RWPE2 (cell line): Measurements from ENCODE around the gene CEP85L.

ENCODE experiments used
- ATAC-seq: fragments of 200-7000 bp; cut with Tn5 transposase; 3 replicates; pipeline ENCODE4 v1.9.1; 2021; ENCODE audit warnings: low read depth
- DNase-seq: peaks from one replicate; pipeline ENCODE4 v3.0.0-alpha.2; 2020; ENCODE audit warnings: low spot score
- H3K27ac ChIP-seq: fragments of 450-650 bp; 2 replicates; pipeline ENCODE4 v1.5.1; 2017; ENCODE audit warnings: mild to moderate bottlenecking; ENCODE audit not compliant: poor library complexity, severe bottlenecking
- H3K27me3 ChIP-seq: fragments of 250-450 bp; sonication (Bioruptor Pico); 2 replicates; pipeline ENCODE4 v1.5.1; 2021; ENCODE audit warnings: mild to moderate bottlenecking, moderate library complexity; ENCODE audit not compliant: insufficient read depth, poor library complexity, severe bottlenecking
- H3K36me3 ChIP-seq: fragments of 250-450 bp; sonication (Bioruptor Pico); 2 replicates; pipeline ENCODE4 v1.5.1; 2020; ENCODE audit warnings: low read depth, mild to moderate bottlenecking, moderate library complexity
- H3K4me1 ChIP-seq: fragments of 250-450 bp; sonication (Bioruptor Pico); 2 replicates; pipeline ENCODE4 v1.5.1; 2021; ENCODE audit warnings: mild to moderate bottlenecking, moderate library complexity; ENCODE audit not compliant: insufficient read depth, poor library complexity, severe bottlenecking
- H3K4me3 ChIP-seq: fragments of 250-450 bp; sonication (Bioruptor Pico); 2 replicates; pipeline ENCODE4 v1.5.1; 2021; ENCODE audit warnings: mild to moderate bottlenecking, moderate library complexity; ENCODE audit not compliant: severe bottlenecking
- H3K9me3 ChIP-seq: fragments of 250-450 bp; sonication (Bioruptor Pico); 2 replicates; pipeline ENCODE4 v1.5.1; 2021; ENCODE audit warnings: mild to moderate bottlenecking, moderate library complexity; ENCODE audit not compliant: severe bottlenecking
- TF ChIP-seq, protein P1 (sequence below): fragments of 450-650 bp; IDR thresholded peaks from one replicate; pipeline ENCODE4 v1.5.1; 2017; ENCODE audit warnings: mild to moderate bottlenecking, moderate library complexity; ENCODE audit not compliant: poor library complexity, severe bottlenecking

Gene CEP85L

GRCh38 chr6:118606268-118606667, 45.1 kb downstream of the CEP85L start:
- Histone ChIP-seq H3K4me3 (no peak overlapping the region), H3K27me3 (no peaks in the 10 kb centered on the region), H3K9me3 (no peaks in the 10 kb centered on the region), H3K4me1 (no peaks in the 10 kb centered on the region), H3K27ac (no peak overlapping the region), H3K36me3 (no peaks in the 10 kb centered on the region)
- DNase-seq (no peak), ATAC-seq (no peak)
- TF ChIP-seq, protein P1, sequence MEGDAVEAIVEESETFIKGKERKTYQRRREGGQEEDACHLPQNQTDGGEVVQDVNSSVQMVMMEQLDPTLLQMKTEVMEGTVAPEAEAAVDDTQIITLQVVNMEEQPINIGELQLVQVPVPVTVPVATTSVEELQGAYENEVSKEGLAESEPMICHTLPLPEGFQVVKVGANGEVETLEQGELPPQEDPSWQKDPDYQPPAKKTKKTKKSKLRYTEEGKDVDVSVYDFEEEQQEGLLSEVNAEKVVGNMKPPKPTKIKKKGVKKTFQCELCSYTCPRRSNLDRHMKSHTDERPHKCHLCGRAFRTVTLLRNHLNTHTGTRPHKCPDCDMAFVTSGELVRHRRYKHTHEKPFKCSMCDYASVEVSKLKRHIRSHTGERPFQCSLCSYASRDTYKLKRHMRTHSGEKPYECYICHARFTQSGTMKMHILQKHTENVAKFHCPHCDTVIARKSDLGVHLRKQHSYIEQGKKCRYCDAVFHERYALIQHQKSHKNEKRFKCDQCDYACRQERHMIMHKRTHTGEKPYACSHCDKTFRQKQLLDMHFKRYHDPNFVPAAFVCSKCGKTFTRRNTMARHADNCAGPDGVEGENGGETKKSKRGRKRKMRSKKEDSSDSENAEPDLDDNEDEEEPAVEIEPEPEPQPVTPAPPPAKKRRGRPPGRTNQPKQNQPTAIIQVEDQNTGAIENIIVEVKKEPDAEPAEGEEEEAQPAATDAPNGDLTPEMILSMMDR, result no peak

DNA sequence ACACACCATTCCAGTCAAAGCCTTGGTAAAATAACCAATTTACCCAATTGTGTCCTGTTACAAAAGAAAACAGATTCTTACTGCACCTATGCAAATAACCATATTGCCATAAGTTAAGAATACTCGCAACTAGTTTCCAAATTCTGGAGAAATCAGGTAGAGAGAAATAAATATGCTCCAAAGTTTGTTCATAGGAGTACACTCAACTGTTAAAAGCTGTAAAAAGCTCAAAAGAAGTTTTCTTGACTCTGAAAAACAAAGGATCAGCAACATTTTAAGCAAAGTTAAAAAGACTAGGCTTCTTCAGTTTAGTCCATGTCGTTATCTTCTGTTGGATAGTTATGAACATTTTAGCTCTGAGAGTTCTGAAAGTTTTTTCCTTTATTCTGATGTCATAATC, 48.0 kb downstream of the CEP85L start:
- DNase-seq, result no peak
- no peaks in the 10 kb centered on the region for H3K4me1 ChIP-seq
- no peaks in the 10 kb centered on the region for H3K36me3 ChIP-seq
- no peak for ATAC-seq
- no peaks in the 10 kb centered on the region for H3K9me3 ChIP-seq
- H3K27ac ChIP-seq, result no peak overlapping the region
- TF ChIP-seq, protein P1, result no peak
- no peak overlapping the region for H3K4me3 ChIP-seq
- no peaks in the 10 kb centered on the region for H3K27me3 ChIP-seq

DNA sequence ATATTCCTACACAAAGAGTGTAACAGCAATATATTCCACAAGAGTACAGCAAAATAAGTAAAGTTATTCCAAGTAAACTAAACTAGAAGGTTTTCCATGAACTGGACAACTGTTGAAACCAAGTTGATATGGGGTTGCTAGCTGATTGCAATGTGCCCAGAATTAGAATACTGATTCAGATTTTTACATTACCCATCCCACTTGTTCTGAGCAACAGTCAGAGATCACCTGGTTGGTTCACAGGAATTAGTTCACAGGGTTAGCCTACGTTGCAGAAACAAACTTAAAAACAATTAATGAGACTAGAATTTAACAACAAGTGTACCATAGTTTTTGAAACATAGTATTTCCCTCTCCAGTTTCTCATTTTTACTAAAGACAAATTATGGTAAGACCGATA, 49.1 kb downstream of the CEP85L start:
- Histone ChIP-seq H3K9me3 (no peaks in the 10 kb centered on the region), H3K4me1 (no peaks in the 10 kb centered on the region), H3K27me3 (no peaks in the 10 kb centered on the region), H3K4me3 (no peak overlapping the region), H3K27ac (no peak overlapping the region), H3K36me3 (no peaks in the 10 kb centered on the region)
- TF ChIP-seq, protein P1, result no peak
- DNase-seq, result no peak
- ATAC-seq, result no peak

- DNase-seq (no peak), ATAC-seq (no peak)
- Histone ChIP-seq H3K27me3 (no peaks in the 10 kb centered on the region), H3K4me3 (no peak overlapping the region), H3K36me3 (no peaks in the 10 kb centered on the region), H3K4me1 (no peaks in the 10 kb centered on the region), H3K9me3 (no peaks in the 10 kb centered on the region), H3K27ac (no peak overlapping the region)
- TF ChIP-seq, protein P1, result no peak
These were observed 53.1 kb downstream of the CEP85L start for GRCh38 chr6:118598324-118598723.

GRCh38 chr6:118597636-118598035, 53.8 kb downstream of the CEP85L start:
- H3K27me3 ChIP-seq, result no peaks in the 10 kb centered on the region
- no peak for ATAC-seq

More at GRCh38 chr6:118597636-118598035, 53.8 kb downstream of the CEP85L start:
- no peak for DNase-seq
- no peaks in the 10 kb centered on the region for H3K4me1 ChIP-seq
- no peak overlapping the region for H3K4me3 ChIP-seq
- TF ChIP-seq, protein P1, result no peak
- no peaks in the 10 kb centered on the region for H3K9me3 ChIP-seq
- H3K36me3 ChIP-seq, result no peaks in the 10 kb centered on the region
- H3K27ac ChIP-seq, result no peak overlapping the region
